ENCODE measurements around the gene KIAA1671.

DNA sequence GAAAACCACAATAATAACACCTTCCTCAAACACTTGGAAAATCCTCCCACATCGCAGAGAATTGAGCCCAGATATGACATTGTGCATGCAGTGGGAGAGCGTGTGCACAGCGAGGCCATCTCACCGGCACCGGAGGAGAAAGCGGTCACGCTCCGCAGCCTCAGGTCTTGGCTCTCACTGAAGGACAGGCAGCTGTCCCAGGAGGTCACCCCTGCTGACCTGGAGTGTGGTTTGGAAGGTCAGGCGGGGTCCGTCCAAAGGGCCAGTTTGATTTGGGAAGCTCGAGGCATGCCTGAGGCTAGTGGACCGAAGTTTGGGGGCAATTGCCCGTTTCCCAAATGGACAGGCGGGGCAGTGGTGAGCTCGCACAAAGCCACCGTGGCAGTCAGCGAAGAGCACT lies 86.7 kb downstream of the KIAA1671 start:
- no peak for TF ChIP-seq EP300 (IDR thresholded peaks at IDR 0.05)
- TF ChIP-seq, protein P1, sequence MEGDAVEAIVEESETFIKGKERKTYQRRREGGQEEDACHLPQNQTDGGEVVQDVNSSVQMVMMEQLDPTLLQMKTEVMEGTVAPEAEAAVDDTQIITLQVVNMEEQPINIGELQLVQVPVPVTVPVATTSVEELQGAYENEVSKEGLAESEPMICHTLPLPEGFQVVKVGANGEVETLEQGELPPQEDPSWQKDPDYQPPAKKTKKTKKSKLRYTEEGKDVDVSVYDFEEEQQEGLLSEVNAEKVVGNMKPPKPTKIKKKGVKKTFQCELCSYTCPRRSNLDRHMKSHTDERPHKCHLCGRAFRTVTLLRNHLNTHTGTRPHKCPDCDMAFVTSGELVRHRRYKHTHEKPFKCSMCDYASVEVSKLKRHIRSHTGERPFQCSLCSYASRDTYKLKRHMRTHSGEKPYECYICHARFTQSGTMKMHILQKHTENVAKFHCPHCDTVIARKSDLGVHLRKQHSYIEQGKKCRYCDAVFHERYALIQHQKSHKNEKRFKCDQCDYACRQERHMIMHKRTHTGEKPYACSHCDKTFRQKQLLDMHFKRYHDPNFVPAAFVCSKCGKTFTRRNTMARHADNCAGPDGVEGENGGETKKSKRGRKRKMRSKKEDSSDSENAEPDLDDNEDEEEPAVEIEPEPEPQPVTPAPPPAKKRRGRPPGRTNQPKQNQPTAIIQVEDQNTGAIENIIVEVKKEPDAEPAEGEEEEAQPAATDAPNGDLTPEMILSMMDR (IDR thresholded peaks at IDR 0.05): no peak
- TF ChIP-seq POLR2A (IDR thresholded peaks at IDR 0.05): no peak

Measured in gastroesophageal sphincter (tissue), 3 donors.